ENCODE data around the gene PTGFR.

The PTGFR gene

GRCh38 chr1:78533527-78533926 lies 42.8 kb downstream of the PTGFR start:
- TF ChIP-seq CTCF (IDR thresholded peaks at IDR 0.05) = no peak
- Histone ChIP-seq H3K27me3 (no peaks in the 10 kb centered on the region), H3K27ac (no peak overlapping the region), H3K4me1 (no peaks in the 10 kb centered on the region), H3K9me3 (no peaks in the 10 kb centered on the region), H3K4me3 (no peak overlapping the region), H3K36me3 (no peaks in the 10 kb centered on the region)
- intact Hi-C loops (cut with DNase I; ENCODE audit: low total_unique reads) = no loop called here
- no peak for DNase-seq

- intact Hi-C loops (cut with DNase I; ENCODE audit: low total_unique reads) = no loop called here
- TF ChIP-seq CTCF (IDR thresholded peaks at IDR 0.05) = no peak
Measured at GRCh38 chr1:78535286-78535685, 44.5 kb downstream of the PTGFR start.

GRCh38 chr1:78536427-78536826 lies 45.7 kb downstream of the PTGFR start:
- TF ChIP-seq CTCF (IDR thresholded peaks at IDR 0.05) = no peak
- no peaks in the 10 kb centered on the region for H3K9me3 ChIP-seq
- H3K4me3 ChIP-seq = no peak overlapping the region
- H3K4me1 ChIP-seq = no peaks in the 10 kb centered on the region
- no peaks in the 10 kb centered on the region for H3K27me3 ChIP-seq
- intact Hi-C loops (cut with DNase I; ENCODE audit: low total_unique reads) = no loop called here
- no peaks in the 10 kb centered on the region for H3K36me3 ChIP-seq
- H3K27ac ChIP-seq = no peak overlapping the region
- DNase-seq = no peak

More at GRCh38 chr1:78535286-78535685, 44.5 kb downstream of the PTGFR start:
- Histone ChIP-seq H3K4me1 (no peaks in the 10 kb centered on the region), H3K9me3 (no peaks in the 10 kb centered on the region), H3K36me3 (no peaks in the 10 kb centered on the region), H3K4me3 (no peak overlapping the region), H3K27me3 (no peaks in the 10 kb centered on the region), H3K27ac (no peak overlapping the region)
- no peak for DNase-seq

GRCh38 chr1:78540048-78540447 lies 49.3 kb downstream of the PTGFR start:
- peaks cover 0 to 3% (median 0%) of the 10 kb centered on the region in 3 donors for H3K9me3 ChIP-seq
- H3K27ac ChIP-seq = no peak overlapping the region
- H3K36me3 ChIP-seq = no peaks in the 10 kb centered on the region
- no peak for DNase-seq
- TF ChIP-seq CTCF (IDR thresholded peaks at IDR 0.05) = no peak
- no peaks in the 10 kb centered on the region for H3K27me3 ChIP-seq
- intact Hi-C loops (cut with DNase I; ENCODE audit: low total_unique reads) = no loop called here
- no peaks in the 10 kb centered on the region for H3K4me1 ChIP-seq
- H3K4me3 ChIP-seq = no peak overlapping the region

GRCh38 chr1:78541479-78541878 lies 50.7 kb downstream of the PTGFR start:
- Histone ChIP-seq H3K4me1 (no peaks in the 10 kb centered on the region), H3K36me3 (no peaks in the 10 kb centered on the region), H3K4me3 (no peak overlapping the region), H3K27ac (no peak overlapping the region), H3K9me3 (peaks cover 0 to 3% (median 0%) of the 10 kb centered on the region in 3 donors), H3K27me3 (no peaks in the 10 kb centered on the region)
- intact Hi-C loops (cut with DNase I; ENCODE audit: low total_unique reads) = no loop called here
- TF ChIP-seq CTCF (IDR thresholded peaks at IDR 0.05) = no peak
- no peak for DNase-seq
